Mucosa of descending colon (tissue), 3 donors: ENCODE data around the gene OSCAR. TPM values are rescaled to one million over a fixed set of nuclear protein-coding genes. Genes with fewer than 3 reads are reported as not detected.

Experiments
- ATAC-seq: fragments of 200-7000 bp; cut with Tn5 transposase; one replicate; pipeline ENCODE4 v1.9.1; 2020; ENCODE audit warnings: mild to moderate bottlenecking, moderate library complexity
- DNase-seq, 3 donors: peaks; one replicate each; pipeline ENCODE4 v3.0.0-alpha.2; 2020
- H3K36me3 ChIP-seq: fragments of 200-600 bp; one replicate; pipeline ENCODE4 v1.8.0; 2021; ENCODE audit warnings: low read depth, mild to moderate bottlenecking
- H3K4me1 ChIP-seq: fragments of 200-600 bp; one replicate; pipeline ENCODE4 v1.8.0; 2021; ENCODE audit warnings: low read depth, mild to moderate bottlenecking
- H3K4me3 ChIP-seq: fragments of 200-600 bp; one replicate; pipeline ENCODE4 v1.8.0; 2021; ENCODE audit warnings: mild to moderate bottlenecking
- H3K9me3 ChIP-seq: fragments of 200-600 bp; one replicate; pipeline ENCODE4 v1.8.0; 2021; ENCODE audit warnings: mild to moderate bottlenecking
- CTCF ChIP-seq: fragments of 200-600 bp; IDR thresholded peaks from one replicate; pipeline ENCODE4 v1.8.0; 2022; ENCODE audit warnings: antibody characterized with exemption, mild to moderate bottlenecking
- intact Hi-C, 2 donors: fragments of 100-400 bp; cut with DNase I in 1 of 2; cut with micrococcal nuclease in 1 of 2; formaldehyde crosslinking; loops; one replicate each; pipeline versions ENCODE4 v1.11.0 to v1.11.1; 2022; cut with DNase I, micrococcal nuclease
- total RNA-seq, 3 donors: library from RNA; stranded (reverse); fragmentation: NEBNext Ultra II Directional in 2 of 3; extraction: Animal tissue kit (Norgen Biotek cat#: 25700) in 2 of 3; gene quantifications; one replicate each; pipeline versions ENCODE4 v1.2.1 to v1.2.4, GENCODE V29; 2021 to 2023
- donor health status: DM: no; HTN: no; CAD: no; lungs with moderate emphysema.
- donor health status: DM: no; HTN: no; CAD: no.
- donor health status: DM: no; HTN: yes; CAD: no.

OSCAR gene
- total RNA-seq, 3 donors from 2014 or later: 0.35 to 1.8 (median 1.4) TPM

GRCh38 chr19:54142166-54142780 lies 41.7 kb upstream of the OSCAR start:
- ATAC-seq: no peak
- Histone ChIP-seq H3K4me3 (no peak overlapping the region), H3K9me3 (no peaks in the 10 kb centered on the region), H3K36me3 (peaks cover 22% of the 10 kb centered on the region), H3K4me1 (peaks cover 21% of the 10 kb centered on the region)
- DNase-seq: no peak
- intact Hi-C loops: no loop called here
- no peak for TF ChIP-seq CTCF

GRCh38 chr19:54141356-54141755 lies 40.8 kb upstream of the OSCAR start:
- DNase-seq (no peak), ATAC-seq (no peak)
- peaks cover 27% of the 10 kb centered on the region for H3K4me1 ChIP-seq
- no peak for TF ChIP-seq CTCF
- H3K4me3 ChIP-seq: no peak overlapping the region
- intact Hi-C loops: no loop called here
- no peaks in the 10 kb centered on the region for H3K9me3 ChIP-seq
- peaks cover 20% of the 10 kb centered on the region for H3K36me3 ChIP-seq

GRCh38 chr19:54138489-54139256 lies 38.1 kb upstream of the OSCAR start:
- Histone ChIP-seq H3K4me3 (peak overlapping the region; percentile 99), H3K4me1 (peaks cover 35% of the 10 kb centered on the region), H3K36me3 (peaks cover 11% of the 10 kb centered on the region), H3K9me3 (no peaks in the 10 kb centered on the region)
- no peak for DNase-seq
- intact Hi-C loops: no loop called here
- TF ChIP-seq CTCF: no peak
- ATAC-seq: no peak

- Histone ChIP-seq H3K36me3 (peaks cover 7% of the 10 kb centered on the region), H3K9me3 (no peaks in the 10 kb centered on the region), H3K4me3 (peak within 1 kb of the TSS; percentile 99), H3K4me1 (peaks cover 35% of the 10 kb centered on the region)
- peak in 2 of 3 donors; percentile 63 to 73 for DNase-seq
- TF ChIP-seq CTCF: no peak
- ATAC-seq: no peak
- intact Hi-C loops: no loop called here
Observed at GRCh38 chr19:54137699-54138488, 37.3 kb upstream of the OSCAR start, which contains the start of gene CNOT3. Gene CNOT3, plus strand, starts transcription at chr19:54137762. Its CDS starts 5,217 bp downstream, at chr19:54142979.

GRCh38 chr19:54136864-54137698 lies 36.5 kb upstream of the OSCAR start:
- Histone ChIP-seq H3K4me3 (peak overlapping the region; percentile 99), H3K36me3 (peaks cover 7% of the 10 kb centered on the region), H3K4me1 (peaks cover 35% of the 10 kb centered on the region), H3K9me3 (no peaks in the 10 kb centered on the region)
- intact Hi-C loops: no loop called here
- ATAC-seq: peak; percentile 88
- peak; percentile 98 to 100 (median 99) for DNase-seq
- TF ChIP-seq CTCF: no peak
